IMR-90 (cell line): ENCODE data around the gene TMEM240. TPM values are rescaled to one million over a fixed set of nuclear protein-coding genes. Genes with fewer than 3 reads are reported as not detected.
A peak's percentile ranks its signal among the peaks of the same experiment; 100 is the strongest.

ENCODE experiments used
- ATAC-seq: fragments of 200-7000 bp; cut with Tn5 transposase; 2 replicates; pipeline ENCODE4 v1.9.1; 2020; ENCODE audit warnings: low read depth, mild to moderate bottlenecking, moderate library complexity
- BruUV-seq: library from RNA; stranded (reverse); fragments of 400-500 nt; replicated peaks from 2 replicates; lab custom pipeline; 2021; lab: Mats Ljungman, UMichigan
- CTCF ChIA-PET: fragments of 300-600 bp; formaldehyde crosslinking; extraction: SDS; loops from one replicate; lab custom pipeline; 2021; ENCODE audit warnings: antibody characterized with exemption; lab: Yijun Ruan, JAX
- POLR2A ChIA-PET: fragments of 300-600 bp; sonication (Branson Sonifier 250); formaldehyde crosslinking; loops from one replicate; lab custom pipeline; 2022; ENCODE audit warnings: antibody characterized with exemption; ENCODE audit not compliant: unreplicated experiment; lab: Charles Lee
- DNase-seq: peaks from one replicate; pipeline ENCODE4 v3.0.0; 2013
- H2AFZ ChIP-seq: replicated peaks from 2 replicates; pipeline ENCODE3; 2013; ENCODE audit warnings: low read length, mild to moderate bottlenecking; ENCODE audit not compliant: poor library complexity
- H2AK5ac ChIP-seq: 2 replicates; pipeline ENCODE4 v1.6.1; 2013; ENCODE audit warnings: low read depth, low read length, inconsistent platforms
- H2AK9ac ChIP-seq: replicated peaks from 2 replicates; pipeline ENCODE3; 2013; ENCODE audit warnings: mild to moderate bottlenecking, low read depth, low read length, moderate library complexity; ENCODE audit not compliant: poor library complexity
- H2BK120ac ChIP-seq: 2 replicates; pipeline ENCODE4 v1.6.1; 2013; ENCODE audit warnings: low read depth, low read length, inconsistent platforms
- H2BK15ac ChIP-seq: 3 replicates; pipeline ENCODE4 v1.6.1; 2013; ENCODE audit warnings: low read depth, low read length, inconsistent platforms
- H2BK20ac ChIP-seq: 2 replicates; pipeline ENCODE4 v1.6.1; 2013; ENCODE audit warnings: low read depth, mild to moderate bottlenecking, inconsistent platforms, low read length, moderate library complexity
- H2BK5ac ChIP-seq: 2 replicates; pipeline ENCODE4 v1.6.1; 2013; ENCODE audit warnings: mild to moderate bottlenecking, low read depth, low read length, inconsistent platforms; ENCODE audit not compliant: poor library complexity, severe bottlenecking
- H3K14ac ChIP-seq: replicated peaks from 2 replicates; pipeline ENCODE4 v1.6.1; 2013; ENCODE audit warnings: low read depth, low read length, inconsistent platforms
- H3K18ac ChIP-seq: 2 replicates; pipeline ENCODE4 v1.6.1; 2013; ENCODE audit warnings: low read depth, low read length, control low read depth
- H3K23ac ChIP-seq: 2 replicates; pipeline ENCODE4 v1.6.1; 2013; ENCODE audit warnings: low read depth, low read length, inconsistent platforms
- H3K27ac ChIP-seq: 2 replicates; pipeline ENCODE4 v1.5.1; 2013; ENCODE audit warnings: mild to moderate bottlenecking, control low read depth, low read length; ENCODE audit not compliant: insufficient read depth
- H3K27me3 ChIP-seq: 2 replicates; pipeline ENCODE4 v1.6.1; 2013; ENCODE audit warnings: low read length; ENCODE audit not compliant: control insufficient read depth, insufficient read depth
- H3K36me3 ChIP-seq: 2 replicates; pipeline ENCODE4 v1.6.1; 2013; ENCODE audit warnings: low read length, mixed read lengths; ENCODE audit not compliant: control insufficient read depth, insufficient read depth
- H3K4ac ChIP-seq: 2 replicates; pipeline ENCODE4 v1.6.1; 2013; ENCODE audit warnings: low read depth, low read length, inconsistent platforms
- H3K4me1 ChIP-seq: 2 replicates; pipeline ENCODE4 v1.6.1; 2013; ENCODE audit warnings: low read length, mixed read lengths; ENCODE audit not compliant: control insufficient read depth, insufficient read depth
- H3K4me2 ChIP-seq: 2 replicates; pipeline ENCODE4 v1.6.1; 2013; ENCODE audit warnings: low read depth, mild to moderate bottlenecking, control low read depth, low read length, moderate library complexity
- H3K4me3 ChIP-seq: 2 replicates; pipeline ENCODE4 v1.5.1; 2013; ENCODE audit warnings: low read depth, mild to moderate bottlenecking, control low read depth, low read length, moderate library complexity; ENCODE audit not compliant: insufficient read depth
- H3K56ac ChIP-seq: 2 replicates; pipeline ENCODE4 v1.6.1; 2013; ENCODE audit warnings: low read length, inconsistent platforms; ENCODE audit not compliant: insufficient read depth; ENCODE audit errors: extremely low read depth
- H3K79me1 ChIP-seq, 2 experiments: 2 replicates each; pipeline ENCODE4 v1.6.1; 2013; ENCODE audit warnings: low read length in 2 of 2, inconsistent platforms in 1 of 2, low read depth in 1 of 2
- H3K9ac ChIP-seq: 2 replicates; pipeline ENCODE4 v1.6.1; 2013; ENCODE audit warnings: low read depth, low read length, control low read depth
- H3K9me1 ChIP-seq: 2 replicates; pipeline ENCODE4 v1.6.1; 2013; ENCODE audit warnings: low read length, inconsistent platforms; ENCODE audit not compliant: insufficient read depth
- H3K9me3 ChIP-seq: 2 replicates; pipeline ENCODE4 v1.6.1; 2013; ENCODE audit warnings: low read length; ENCODE audit not compliant: control insufficient read depth, insufficient read depth
- H4K20me1 ChIP-seq: 2 replicates; pipeline ENCODE4 v1.6.1; 2013; ENCODE audit warnings: low read length, inconsistent platforms; ENCODE audit not compliant: insufficient read depth
- H4K5ac ChIP-seq: 2 replicates; pipeline ENCODE4 v1.6.1; 2013; ENCODE audit warnings: mild to moderate bottlenecking, low read depth, low read length, control low read depth
- H4K8ac ChIP-seq, 2 experiments: 2 replicates each; pipeline ENCODE4 v1.6.1; 2013; ENCODE audit warnings: low read depth in 2 of 2, low read length in 2 of 2, control low read depth in 1 of 2, inconsistent platforms in 1 of 2
- H4K91ac ChIP-seq: 2 replicates; pipeline ENCODE4 v1.6.1; 2013; ENCODE audit warnings: low read depth, low read length, inconsistent platforms; ENCODE audit not compliant: insufficient read depth
- BHLHE40 ChIP-seq: fragments of 150-350 bp; IDR thresholded peaks from 2 replicates; pipeline ENCODE4 v1.6.1; 2016; ENCODE audit warnings: mild to moderate bottlenecking, low read depth, low read length
- CEBPB ChIP-seq: IDR thresholded peaks from 2 replicates; pipeline ENCODE4 v1.6.1; 2012; ENCODE audit warnings: low read depth, low read length, improper control_type of control experiment
- CHD1 ChIP-seq: IDR thresholded peaks from 2 replicates; pipeline ENCODE4 v1.6.1; 2012; ENCODE audit warnings: low read depth, low read length, improper control_type of control experiment
- FOS ChIP-seq: fragments of 150-350 bp; IDR thresholded peaks from 2 replicates; pipeline ENCODE4 v1.6.1; 2016; ENCODE audit warnings: low read depth, low read length
- MAFK ChIP-seq: IDR thresholded peaks from 2 replicates; pipeline ENCODE4 v1.6.1; 2012; ENCODE audit warnings: low read depth, low read length, improper control_type of control experiment
- MAZ ChIP-seq: IDR thresholded peaks from 2 replicates; pipeline ENCODE4 v1.6.1; 2012; ENCODE audit warnings: low read depth, mild to moderate bottlenecking, low read length, improper control_type of control experiment, moderate library complexity, borderline replicate concordance
- MXI1 ChIP-seq: IDR thresholded peaks from 2 replicates; pipeline ENCODE4 v1.6.1; 2012; ENCODE audit warnings: low read depth, mild to moderate bottlenecking, low read length, moderate library complexity, borderline replicate concordance
- NFE2L2 ChIP-seq: fragments of 150-350 bp; IDR thresholded peaks from 2 replicates; pipeline ENCODE4 v1.6.1; 2016; ENCODE audit warnings: low read depth, mild to moderate bottlenecking, low read length
- POLR2A ChIP-seq: IDR thresholded peaks from 2 replicates; pipeline ENCODE4 v1.6.1; 2012; ENCODE audit warnings: mild to moderate bottlenecking, low read depth, low read length
- RAD21 ChIP-seq: IDR thresholded peaks from 2 replicates; pipeline ENCODE4 v1.6.1; 2012; ENCODE audit warnings: low read length, improper control_type of control experiment
- RCOR1 ChIP-seq: IDR thresholded peaks from 2 replicates; pipeline ENCODE4 v1.6.1; 2012; ENCODE audit warnings: mild to moderate bottlenecking, low read length, improper control_type of control experiment; ENCODE audit not compliant: insufficient replicate concordance
- RFX5 ChIP-seq: IDR thresholded peaks from 2 replicates; pipeline ENCODE4 v1.8.0; 2012; ENCODE audit warnings: low read depth, mild to moderate bottlenecking, low read length, moderate library complexity
- SMC3 ChIP-seq: fragments of 150-350 bp; IDR thresholded peaks from 2 replicates; pipeline ENCODE4 v1.6.1; 2016; ENCODE audit warnings: low read depth, mild to moderate bottlenecking, antibody characterized with exemption, low read length, moderate library complexity
- WGBS, 2 experiments: methylation state at CpG; one replicate each; pipeline versions ENCODE4 v1.1.5 to v1.1.7; 2013; ENCODE audit warnings: missing lambda C conversion rate in 2 of 2; ENCODE audit not compliant: insufficient read length in 1 of 2; ENCODE audit errors: extremely low coverage in 2 of 2; 5-methylcytosine and 5-hydroxymethylcytosine counted together
- dilution Hi-C: fragments of 300-500 bp; cut with HindIII; formaldehyde crosslinking; loops from one replicate; pipeline ENCODE4 v1.14.3; 2018; ENCODE audit warnings: low sequenced_read_pairs; ENCODE audit not compliant: unreplicated experiment
- in situ Hi-C: fragments of 300-500 bp; cut with MboI; formaldehyde crosslinking; loops from 3 replicates; pipeline ENCODE4 v1.14.3; 2019; ENCODE audit warnings: low sequenced_read_pairs, inconsistent platforms, mixed read lengths
- intact Hi-C: fragments of 100-400 bp; cut with micrococcal nuclease; formaldehyde crosslinking; loops from 2 replicates; pipeline ENCODE4 v1.10.0; 2022
- polyA plus RNA-seq, 3 experiments: library from polyadenylated mRNA; depleted of rRNA; stranded (reverse); fragments of >200 nt; gene quantifications; 2 replicates each; pipeline ENCODE4 v1.2.3, GENCODE V29; 2012; ENCODE audit warnings: low replicate concordance in 1 of 3
- total RNA-seq: library from RNA; depleted of rRNA; stranded (reverse); fragments of >200 nt; gene quantifications from 2 replicates; pipeline ENCODE4 v1.2.3, GENCODE V29; 2012
- TF ChIP-seq, protein P1 (sequence below): fragments of 150-350 bp; IDR thresholded peaks from 2 replicates; pipeline ENCODE4 v1.6.1; 2016; ENCODE audit warnings: low read depth, mild to moderate bottlenecking, low read length, moderate library complexity, borderline replicate concordance
- TF ChIP-seq, protein P2 (sequence below): fragments of 150-350 bp; IDR thresholded peaks from 2 replicates; pipeline ENCODE4 v1.6.1; 2017; ENCODE audit warnings: mild to moderate bottlenecking, antibody characterized with exemption, low read length, low read depth
- TF ChIP-seq, protein P3 (sequence below): conservative IDR thresholded peaks from 2 replicates; pipeline ENCODE4 v1.5.1; 2012; ENCODE audit warnings: mild to moderate bottlenecking, low read depth, low read length, improper control_type of control experiment

The TMEM240 gene
- total and polyA plus RNA-seq, 2 of the 4 experiments (the other 2 are of a cell fraction) = 1.6 to 7.6 TPM

DNA sequence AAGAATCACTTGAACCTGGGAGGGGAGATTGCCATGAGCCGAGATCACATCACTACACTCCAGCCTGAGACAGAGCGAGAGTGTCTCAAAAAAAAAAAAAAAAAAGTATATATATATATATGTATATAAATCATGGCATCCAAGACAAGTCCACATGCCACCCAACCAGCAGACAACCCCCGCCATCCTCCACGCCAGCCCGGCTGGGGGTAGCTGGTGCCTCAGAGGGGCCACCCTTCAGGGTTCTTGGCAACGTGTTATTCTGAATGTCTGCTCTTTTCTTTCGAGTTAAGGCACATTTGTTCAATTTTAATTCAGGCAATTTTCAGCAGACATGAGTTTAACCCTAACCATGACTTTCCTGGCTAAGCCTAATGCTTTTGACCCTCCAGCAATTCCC lies 9.7 kb upstream of the TMEM240 start:
- H4K8ac ChIP-seq = no peak overlapping the region
- peaks cover 50% of the 10 kb centered on the region for H4K20me1 ChIP-seq
- dilution Hi-C loops = no loop called here
- no peak overlapping the region for H3K27ac ChIP-seq
- no peak overlapping the region for H2AK5ac ChIP-seq
- no peak for DNase-seq
- no peak for TF ChIP-seq CHD1
- TF ChIP-seq SMC3 = no peak
- TF ChIP-seq, protein P1, sequence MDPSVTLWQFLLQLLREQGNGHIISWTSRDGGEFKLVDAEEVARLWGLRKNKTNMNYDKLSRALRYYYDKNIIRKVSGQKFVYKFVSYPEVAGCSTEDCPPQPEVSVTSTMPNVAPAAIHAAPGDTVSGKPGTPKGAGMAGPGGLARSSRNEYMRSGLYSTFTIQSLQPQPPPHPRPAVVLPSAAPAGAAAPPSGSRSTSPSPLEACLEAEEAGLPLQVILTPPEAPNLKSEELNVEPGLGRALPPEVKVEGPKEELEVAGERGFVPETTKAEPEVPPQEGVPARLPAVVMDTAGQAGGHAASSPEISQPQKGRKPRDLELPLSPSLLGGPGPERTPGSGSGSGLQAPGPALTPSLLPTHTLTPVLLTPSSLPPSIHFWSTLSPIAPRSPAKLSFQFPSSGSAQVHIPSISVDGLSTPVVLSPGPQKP = no peak
- no peak for TF ChIP-seq MAZ
- TF ChIP-seq RFX5 = no peak
- no peak for TF ChIP-seq CEBPB
- TF ChIP-seq, protein P2, sequence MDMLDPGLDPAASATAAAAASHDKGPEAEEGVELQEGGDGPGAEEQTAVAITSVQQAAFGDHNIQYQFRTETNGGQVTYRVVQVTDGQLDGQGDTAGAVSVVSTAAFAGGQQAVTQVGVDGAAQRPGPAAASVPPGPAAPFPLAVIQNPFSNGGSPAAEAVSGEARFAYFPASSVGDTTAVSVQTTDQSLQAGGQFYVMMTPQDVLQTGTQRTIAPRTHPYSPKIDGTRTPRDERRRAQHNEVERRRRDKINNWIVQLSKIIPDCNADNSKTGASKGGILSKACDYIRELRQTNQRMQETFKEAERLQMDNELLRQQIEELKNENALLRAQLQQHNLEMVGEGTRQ = no peak
- no peak for TF ChIP-seq MXI1
- TF ChIP-seq MAFK = no peak
- no peak for TF ChIP-seq FOS
- no peak for TF ChIP-seq RCOR1
- TF ChIP-seq, protein P3, sequence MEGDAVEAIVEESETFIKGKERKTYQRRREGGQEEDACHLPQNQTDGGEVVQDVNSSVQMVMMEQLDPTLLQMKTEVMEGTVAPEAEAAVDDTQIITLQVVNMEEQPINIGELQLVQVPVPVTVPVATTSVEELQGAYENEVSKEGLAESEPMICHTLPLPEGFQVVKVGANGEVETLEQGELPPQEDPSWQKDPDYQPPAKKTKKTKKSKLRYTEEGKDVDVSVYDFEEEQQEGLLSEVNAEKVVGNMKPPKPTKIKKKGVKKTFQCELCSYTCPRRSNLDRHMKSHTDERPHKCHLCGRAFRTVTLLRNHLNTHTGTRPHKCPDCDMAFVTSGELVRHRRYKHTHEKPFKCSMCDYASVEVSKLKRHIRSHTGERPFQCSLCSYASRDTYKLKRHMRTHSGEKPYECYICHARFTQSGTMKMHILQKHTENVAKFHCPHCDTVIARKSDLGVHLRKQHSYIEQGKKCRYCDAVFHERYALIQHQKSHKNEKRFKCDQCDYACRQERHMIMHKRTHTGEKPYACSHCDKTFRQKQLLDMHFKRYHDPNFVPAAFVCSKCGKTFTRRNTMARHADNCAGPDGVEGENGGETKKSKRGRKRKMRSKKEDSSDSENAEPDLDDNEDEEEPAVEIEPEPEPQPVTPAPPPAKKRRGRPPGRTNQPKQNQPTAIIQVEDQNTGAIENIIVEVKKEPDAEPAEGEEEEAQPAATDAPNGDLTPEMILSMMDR = no peak
- no peak for TF ChIP-seq POLR2A
- no peak for TF ChIP-seq NFE2L2
- TF ChIP-seq BHLHE40 = no peak
- TF ChIP-seq RAD21 = no peak
- H2BK15ac ChIP-seq = no peak overlapping the region
- intact Hi-C loops = no loop called here
- no peak overlapping the region for H3K23ac ChIP-seq
- H4K91ac ChIP-seq = no peak overlapping the region
- no peak overlapping the region for H3K14ac ChIP-seq
- H2AK9ac ChIP-seq = peak overlapping the region; percentile 37
- no peak overlapping the region for H3K18ac ChIP-seq
- H3K4me1 ChIP-seq = peaks cover 10% of the 10 kb centered on the region; the same call in 1 of the 2 replicates
- in situ Hi-C loops = no loop called here
- no peak overlapping the region for H2BK120ac ChIP-seq
- no peak for ATAC-seq
- no peak overlapping the region for H4K5ac ChIP-seq
- H3K4me2 ChIP-seq = no peak overlapping the region
- ChIA-PET POLR2A (no interaction called here), CTCF (no interaction called here)
- peaks cover 9% of the 10 kb centered on the region for H3K9me1 ChIP-seq
- no peak overlapping the region for H3K56ac ChIP-seq
- whole genome bisulfite sequencing, 2 experiments = 100% methylated on average over 3 of the region's 7 CpGs; no CpG with 5 or more reads in 1 of the 2 experiments
- no peak overlapping the region for H2AFZ ChIP-seq
- no peaks in the 10 kb centered on the region for H3K27me3 ChIP-seq
- H3K79me1 ChIP-seq = peaks cover 16 to 82% of the 10 kb centered on the region in 2 experiments
- H2BK5ac ChIP-seq = no peak overlapping the region
- H3K4me3 ChIP-seq = no peak overlapping the region
- H3K36me3 ChIP-seq = peaks cover 6% of the 10 kb centered on the region; the same call in 1 of the 2 replicates
- no peak overlapping the region for H3K9ac ChIP-seq
- H2BK20ac ChIP-seq = no peak overlapping the region
- no peaks in the 10 kb centered on the region for H3K9me3 ChIP-seq
- BruUV-seq = no TSS peak
- no peak overlapping the region for H3K4ac ChIP-seq
